Globus pallidus (tissue), 1 donor: Measurements from ENCODE around the gene DTL.

ENCODE experiments used
- DNase-seq: peaks from one replicate; pipeline ENCODE4 v3.0.0-alpha.2; 2015; ENCODE audit warnings: low spot score

The DTL gene

GRCh38 chr1:212127221-212127620 is 91.7 kb downstream of the DTL start:
- DNase-seq: no peak

- no peak for DNase-seq
Measured at GRCh38 chr1:212129781-212130180, 94.2 kb downstream of the DTL start.

GRCh38 chr1:212132025-212132424 is 96.5 kb downstream of the DTL start:
- DNase-seq: no peak

GRCh38 chr1:212133319-212133718 is 97.8 kb downstream of the DTL start:
- DNase-seq: no peak

GRCh38 chr1:212135166-212135565 is 99.6 kb downstream of the DTL start:
- DNase-seq: no peak

- no peak for DNase-seq
Measured at GRCh38 chr1:212137854-212138253, 102.3 kb downstream of the DTL start.

- no peak for DNase-seq
Measured at GRCh38 chr1:212138457-212138856, 102.9 kb downstream of the DTL start.

- DNase-seq: no peak
Measured at GRCh38 chr1:212139526-212140135, 104.1 kb downstream of the DTL start.

GRCh38 chr1:212141404-212141803 is 105.9 kb downstream of the DTL start:
- no peak for DNase-seq

GRCh38 chr1:212142883-212143530 is 107.5 kb downstream of the DTL start:
- no peak for DNase-seq

- no peak for DNase-seq
Measured at GRCh38 chr1:212147581-212148033, 112.1 kb downstream of the DTL start.

- DNase-seq: no peak
Measured at GRCh38 chr1:212149566-212149965, 114.0 kb downstream of the DTL start.

- DNase-seq: no peak
Measured at GRCh38 chr1:212152308-212152693, 116.8 kb downstream of the DTL start.

GRCh38 chr1:212152869-212153268 is 117.3 kb downstream of the DTL start:
- DNase-seq: no peak

- no peak for DNase-seq
Measured at GRCh38 chr1:212153635-212154034, 118.1 kb downstream of the DTL start.
